Measurements from ENCODE around the gene CDCA4. TPM values are rescaled to one million over a fixed set of nuclear protein-coding genes. Genes with fewer than 3 reads are reported as not detected.

CDCA4 gene
- polyA plus RNA-seq, 1 donor: 18.2 TPM

DNA sequence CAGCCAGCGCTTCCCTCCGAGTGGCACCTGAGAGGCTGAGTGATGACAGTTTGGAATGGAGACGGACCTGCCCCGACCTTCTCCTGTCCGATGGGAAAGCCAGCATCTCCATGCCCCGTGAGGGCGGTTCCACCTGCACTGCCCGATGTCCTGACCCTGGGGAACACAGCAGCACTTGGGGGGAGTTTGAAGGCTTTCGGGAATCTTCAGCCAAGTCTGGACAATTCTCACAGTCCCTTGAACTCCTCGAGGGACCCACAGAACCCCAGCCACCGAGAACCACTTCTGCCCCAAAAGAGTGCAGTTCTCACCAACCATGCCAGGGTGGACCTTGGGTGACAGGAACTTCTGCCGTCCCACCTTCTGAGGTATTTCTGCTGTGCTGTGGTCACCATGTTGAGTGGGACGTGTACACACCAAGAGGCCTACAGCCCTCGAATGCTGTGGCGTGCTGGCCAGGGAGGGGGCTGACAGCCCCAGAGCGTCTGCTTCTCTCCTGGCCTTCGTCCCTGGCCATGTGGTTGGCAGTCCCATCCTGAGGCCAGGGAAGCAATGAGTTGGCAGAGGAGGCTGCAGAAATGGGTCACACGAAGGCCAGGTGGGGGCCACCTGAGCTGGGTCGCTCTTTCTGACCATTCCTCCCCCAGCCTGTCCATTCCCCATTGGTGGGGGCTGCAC is 34.3 kb downstream of the CDCA4 start:
- no peak for DNase-seq

GRCh38 chr14:104985675-104986486 is 35.0 kb downstream of the CDCA4 start, which contains the start of gene CLBA1:
TSS of gene CLBA1 (plus strand) at chr14:104985788. CDS start at chr14:104986432, 644 bp downstream.
- peak; percentile 98 for DNase-seq

GRCh38 chr14:104984056-104984894 is 36.6 kb downstream of the CDCA4 start:
- no peak for DNase-seq

GRCh38 chr14:104983231-104983721 is 37.6 kb downstream of the CDCA4 start:
- DNase-seq: no peak

GRCh38 chr14:104982548-104983230 is 38.2 kb downstream of the CDCA4 start:
- no peak for DNase-seq

- DNase-seq: no peak
Measured at GRCh38 chr14:104981699-104982541, 39.0 kb downstream of the CDCA4 start.

GRCh38 chr14:104980611-104981531 is 40.0 kb downstream of the CDCA4 start:
- DNase-seq: no peak

DNA sequence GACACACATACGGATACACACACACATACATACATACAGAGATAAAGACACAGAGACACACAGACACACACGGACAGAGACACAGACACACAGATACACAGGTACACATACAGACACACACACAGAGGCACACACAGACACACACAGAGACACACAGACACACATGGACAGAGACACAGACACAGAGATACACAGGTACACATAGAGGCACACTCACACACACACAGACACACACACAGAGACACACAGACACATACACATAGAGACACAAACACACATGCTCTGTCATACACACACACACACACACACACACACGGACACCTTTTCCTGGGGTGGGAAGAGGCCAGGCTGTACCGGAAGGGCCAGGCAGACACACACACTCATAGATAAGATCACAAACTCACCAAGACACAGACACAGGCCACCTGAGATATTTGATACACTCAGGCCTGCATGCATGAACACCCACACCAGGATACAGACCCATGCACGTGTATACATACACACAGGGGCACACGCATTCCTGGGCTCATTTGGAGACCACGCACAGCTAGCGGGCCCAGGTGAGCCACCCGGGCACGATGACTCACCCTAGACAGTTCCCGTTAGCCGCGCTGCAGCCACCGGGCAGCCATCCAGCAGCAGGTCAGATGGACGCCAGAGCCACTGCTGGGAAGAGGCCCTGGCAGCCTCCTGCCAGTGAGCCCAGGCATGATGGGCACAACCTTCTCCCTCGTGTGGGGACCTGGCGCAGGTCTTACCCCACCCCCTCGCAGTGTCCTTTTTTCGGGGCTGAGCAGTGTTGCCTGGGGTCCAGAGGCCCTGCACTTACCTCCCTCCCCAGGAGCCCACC is 40.9 kb downstream of the CDCA4 start:
- no peak for DNase-seq

- no peak for DNase-seq
Measured at GRCh38 chr14:104978746-104979691, 41.9 kb downstream of the CDCA4 start.

DNA sequence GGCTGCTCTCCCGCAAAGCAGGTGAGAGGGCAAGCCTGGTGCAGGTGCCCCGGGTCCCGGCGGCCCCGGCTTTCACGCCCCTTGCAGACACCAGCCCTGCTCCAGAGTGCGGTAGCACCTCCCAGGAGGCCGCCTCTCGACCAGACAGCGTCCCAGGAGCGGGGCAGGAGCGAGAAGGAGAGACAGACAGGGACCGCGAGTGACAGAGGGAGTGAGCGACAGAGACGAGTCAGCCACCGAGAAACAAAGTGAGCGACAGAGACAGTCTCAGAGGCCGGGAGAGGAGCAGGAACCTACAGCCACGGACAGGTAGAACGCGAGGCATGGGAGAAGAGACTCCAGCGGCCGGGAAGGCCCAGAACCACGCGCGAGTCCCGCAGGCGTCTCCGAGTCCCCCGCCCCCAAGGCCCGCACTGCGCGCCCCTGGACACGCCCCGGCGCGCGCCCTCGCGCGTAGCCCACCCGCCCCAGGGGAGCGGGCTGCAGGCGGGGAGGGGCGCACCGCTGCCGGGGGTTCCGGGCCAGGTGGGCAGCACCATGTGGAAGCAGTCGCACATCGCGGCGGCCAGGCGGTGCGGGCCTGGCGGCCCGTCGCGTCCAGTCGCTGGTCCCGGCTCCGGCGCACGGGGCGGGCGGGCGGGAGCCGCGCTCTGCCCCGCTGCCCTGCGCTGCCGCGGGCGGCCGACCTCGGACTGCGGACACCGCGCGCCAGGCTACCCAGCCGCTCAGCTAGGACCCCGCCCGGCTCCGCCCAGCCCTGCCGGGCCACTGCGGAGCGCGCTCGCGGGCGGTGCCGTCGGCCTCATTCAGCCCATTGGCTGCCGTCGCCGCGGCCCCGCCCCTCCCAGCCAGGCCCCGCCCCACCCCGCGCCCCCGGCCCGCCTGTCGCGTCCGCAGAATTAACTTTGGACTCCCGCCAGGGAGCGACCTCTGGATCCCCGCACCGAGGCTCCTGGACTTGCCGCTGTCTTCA is 42.9 kb downstream of the CDCA4 start, which contains the start of gene AHNAK2:
AHNAK2 (minus strand) TSS at position 694 of the 973 bp plus-strand sequence; CDS start at position 557, 137 bp downstream.
- DNase-seq: peak; percentile 76

DNA sequence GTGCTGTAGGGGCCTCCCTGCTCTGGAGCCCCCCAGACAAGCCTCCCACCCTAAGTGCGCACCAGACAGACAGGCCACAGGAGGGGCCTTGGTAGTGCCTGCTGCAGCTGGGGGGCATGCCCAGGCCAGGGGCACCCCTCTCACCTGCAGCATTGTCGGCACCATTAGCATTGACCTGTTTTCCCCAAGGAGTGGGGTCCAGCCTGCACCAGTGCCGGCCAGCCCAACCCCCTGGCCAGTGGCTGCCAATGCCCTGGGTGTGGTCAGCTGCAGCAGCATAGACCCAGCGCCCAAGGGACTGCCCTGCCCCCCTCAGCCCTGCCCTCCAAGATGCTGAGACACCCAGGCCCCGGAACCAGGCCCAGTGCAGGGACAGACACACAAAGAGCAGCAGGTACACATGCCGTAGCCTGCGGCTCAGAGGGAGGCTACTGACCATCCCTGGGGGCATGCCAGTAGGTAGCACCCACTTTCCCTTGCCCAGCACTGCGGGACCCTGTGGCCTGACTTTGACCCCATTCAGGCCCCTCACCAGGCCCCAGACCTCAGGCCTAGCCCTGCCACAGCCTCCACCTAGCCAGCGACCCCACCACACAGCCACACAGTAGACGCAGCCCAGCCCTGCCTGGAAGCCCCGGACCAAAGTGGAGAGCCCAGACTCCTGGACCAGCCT is 43.7 kb downstream of the CDCA4 start:
- DNase-seq: no peak

GRCh38 chr14:104976198-104977007 is 44.5 kb downstream of the CDCA4 start:
- no peak for DNase-seq

GRCh38 chr14:104975481-104976197 is 45.2 kb downstream of the CDCA4 start:
- no peak for DNase-seq

All from hindlimb muscle (tissue), 1 donor.